D721Med (cell line): ENCODE results near the gene MORF4L1.

ENCODE experiments used
- DNase-seq: peaks from one replicate; pipeline ENCODE4 v3.0.0; 2011; ENCODE audit warnings: low spot score; ENCODE audit not compliant: insufficient read length
- FAIRE-seq: peaks from 2 replicates; lab custom pipeline; 2011; peaks lifted over from hg19 to GRCh38; lab: Jason Lieb, UNC
- CTCF ChIP-seq: IDR thresholded peaks from 2 replicates; pipeline ENCODE4 v1.5.1; 2012; ENCODE audit warnings: mild to moderate bottlenecking, control low read depth; ENCODE audit not compliant: insufficient read depth; ENCODE audit errors: missing control alignments

Gene MORF4L1

GRCh38 chr15:78878356-78878755 lies 5.7 kb downstream of the MORF4L1 start:
- FAIRE-seq: no peak
- no peak for TF ChIP-seq CTCF
- no peak for DNase-seq

- no peak for TF ChIP-seq CTCF
- DNase-seq (no peak), FAIRE-seq (peak; percentile 11)
Measured at GRCh38 chr15:78879517-78880241, 7.0 kb downstream of the MORF4L1 start.

- no peak for TF ChIP-seq CTCF
- DNase-seq: no peak
- peak; percentile 48 for FAIRE-seq
Measured at GRCh38 chr15:78880242-78880533, 7.5 kb downstream of the MORF4L1 start.

- no peak for DNase-seq
- no peak for TF ChIP-seq CTCF
- no peak for FAIRE-seq
Measured at GRCh38 chr15:78880813-78881212, 8.1 kb downstream of the MORF4L1 start.

- DNase-seq (no peak), FAIRE-seq (no peak)
- no peak for TF ChIP-seq CTCF
Measured at GRCh38 chr15:78881681-78882080, 9.0 kb downstream of the MORF4L1 start.

- no peak for DNase-seq
- TF ChIP-seq CTCF: no peak
- FAIRE-seq: no peak
Measured at GRCh38 chr15:78889000-78889399, 16.3 kb downstream of the MORF4L1 start.

- no peak for FAIRE-seq
- no peak for TF ChIP-seq CTCF
- DNase-seq: no peak
Measured at GRCh38 chr15:78893538-78893937, 20.8 kb downstream of the MORF4L1 start.
